Cardiac fibroblast (primary cell): ENCODE measurements around the gene PCDHB7.
"Not testable (repeated sequence)": the region's sequence is repeated elsewhere in the genome, so short reads cannot be mapped to it uniquely, and the experiment has no call there.

Experiments
- DNase-seq, 2 donors: peaks; one replicate each; pipeline versions ENCODE4 v3.0.0 to v3.0.0-alpha.2; 2010; ENCODE audit warnings: low read depth in 2 of 2
- H3K4me3 ChIP-seq, 2 donors: replicated peaks in 1 of 2; 1 replicate in 1 of 2; 2 replicates in 1 of 2; pipeline ENCODE4 v1.5.1; 2011; ENCODE audit warnings: low read depth in 2 of 2, low read length in 2 of 2, mild to moderate bottlenecking in 2 of 2, moderate library complexity in 1 of 2
- CTCF ChIP-seq: IDR thresholded peaks from one replicate; pipeline ENCODE4 v1.5.1; 2011; ENCODE audit warnings: low read depth, mild to moderate bottlenecking, low read length, inconsistent platforms

PCDHB7 gene

GRCh38 chr5:141150224-141150992, 22.0 kb upstream of the PCDHB7 start:
- H3K4me3 ChIP-seq: no peak overlapping the region
- no peak for TF ChIP-seq CTCF
- no peak for DNase-seq

- no peak overlapping the region for H3K4me3 ChIP-seq
- DNase-seq: no peak
- TF ChIP-seq CTCF: no peak
Observed at GRCh38 chr5:141150993-141151325, 21.5 kb upstream of the PCDHB7 start.

- H3K4me3 ChIP-seq, DNase-seq: not testable (repeated sequence)
Observed at GRCh38 chr5:141151632-141152031, 20.8 kb upstream of the PCDHB7 start.

GRCh38 chr5:141152096-141152495, 20.3 kb upstream of the PCDHB7 start:
- DNase-seq, H3K4me3 ChIP-seq: not testable (repeated sequence)

- TF ChIP-seq CTCF: no peak
- no peak for DNase-seq
Observed at GRCh38 chr5:141155540-141156374, 16.7 kb upstream of the PCDHB7 start.

GRCh38 chr5:141157356-141157755, 15.1 kb upstream of the PCDHB7 start:
- not testable (repeated sequence) for DNase-seq, H3K4me3 ChIP-seq

More at GRCh38 chr5:141155540-141156374, 16.7 kb upstream of the PCDHB7 start:
- no peak overlapping the region for H3K4me3 ChIP-seq

GRCh38 chr5:141157901-141158300, 14.5 kb upstream of the PCDHB7 start:
- not testable (repeated sequence) for H3K4me3 ChIP-seq, DNase-seq

- DNase-seq, H3K4me3 ChIP-seq: not testable (repeated sequence)
Observed at GRCh38 chr5:141174291-141175104, 2.1 kb downstream of the PCDHB7 start.

GRCh38 chr5:141175933-141176332, 3.5 kb downstream of the PCDHB7 start:
- no peak for DNase-seq
- H3K4me3 ChIP-seq: no peak overlapping the region
- TF ChIP-seq CTCF: no peak

- DNase-seq, H3K4me3 ChIP-seq: not testable (repeated sequence)
Observed at GRCh38 chr5:141177577-141178191, 5.2 kb downstream of the PCDHB7 start, which contains the start of gene PCDHB8. PCDHB8 (plus strand) TSS chr5:141177790; CDS start chr5:141178035, 245 bp downstream.

GRCh38 chr5:141179371-141179770, 6.9 kb downstream of the PCDHB7 start:
- not testable (repeated sequence) for H3K4me3 ChIP-seq, DNase-seq

- not testable (repeated sequence) for H3K4me3 ChIP-seq, DNase-seq
Observed at GRCh38 chr5:141179876-141180275, 7.4 kb downstream of the PCDHB7 start.
